HG03175 (cell line): ENCODE measurements around the gene ADAMTS14.

ENCODE experiments used
- ATAC-seq: cut with Tn5 transposase; IDR thresholded peaks from one replicate; pipeline ENCODE4 v1.9.1; 2021; ENCODE audit warnings: mild to moderate bottlenecking, moderate library complexity; ENCODE audit not compliant: unreplicated experiment

ADAMTS14 gene

DNA sequence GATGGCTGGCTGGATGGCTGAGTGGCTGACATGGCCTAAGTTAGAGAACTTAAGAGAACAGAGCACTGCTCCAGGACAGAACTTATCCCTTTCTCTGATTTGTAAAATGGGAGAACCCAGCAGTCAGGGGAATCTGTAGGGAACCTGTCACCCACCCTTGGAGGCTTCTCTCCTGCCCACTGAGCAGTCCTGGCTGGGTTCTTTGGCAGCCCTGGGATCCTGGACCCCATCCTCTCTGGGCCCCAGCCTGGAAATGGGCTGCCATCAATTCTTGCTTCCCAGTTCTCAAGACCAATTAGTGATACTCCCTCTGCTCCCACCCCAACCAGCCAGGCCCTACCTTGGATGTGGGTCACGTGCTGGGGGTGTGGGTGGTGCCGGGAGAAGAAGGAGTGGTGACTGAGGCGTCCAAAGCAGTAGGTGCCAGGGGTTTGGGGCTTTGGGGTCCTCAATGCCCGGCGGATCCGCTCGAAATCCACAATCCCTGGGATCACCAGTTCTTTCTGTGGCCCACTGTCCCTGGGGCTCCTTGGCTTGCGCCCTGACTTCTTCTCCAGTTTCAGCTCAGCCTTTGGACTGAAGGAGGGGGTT lies 109.2 kb downstream of the ADAMTS14 start:
- no peak for ATAC-seq

GRCh38 chr10:70782086-70782745 lies 109.9 kb downstream of the ADAMTS14 start:
- ATAC-seq, result no peak

DNA sequence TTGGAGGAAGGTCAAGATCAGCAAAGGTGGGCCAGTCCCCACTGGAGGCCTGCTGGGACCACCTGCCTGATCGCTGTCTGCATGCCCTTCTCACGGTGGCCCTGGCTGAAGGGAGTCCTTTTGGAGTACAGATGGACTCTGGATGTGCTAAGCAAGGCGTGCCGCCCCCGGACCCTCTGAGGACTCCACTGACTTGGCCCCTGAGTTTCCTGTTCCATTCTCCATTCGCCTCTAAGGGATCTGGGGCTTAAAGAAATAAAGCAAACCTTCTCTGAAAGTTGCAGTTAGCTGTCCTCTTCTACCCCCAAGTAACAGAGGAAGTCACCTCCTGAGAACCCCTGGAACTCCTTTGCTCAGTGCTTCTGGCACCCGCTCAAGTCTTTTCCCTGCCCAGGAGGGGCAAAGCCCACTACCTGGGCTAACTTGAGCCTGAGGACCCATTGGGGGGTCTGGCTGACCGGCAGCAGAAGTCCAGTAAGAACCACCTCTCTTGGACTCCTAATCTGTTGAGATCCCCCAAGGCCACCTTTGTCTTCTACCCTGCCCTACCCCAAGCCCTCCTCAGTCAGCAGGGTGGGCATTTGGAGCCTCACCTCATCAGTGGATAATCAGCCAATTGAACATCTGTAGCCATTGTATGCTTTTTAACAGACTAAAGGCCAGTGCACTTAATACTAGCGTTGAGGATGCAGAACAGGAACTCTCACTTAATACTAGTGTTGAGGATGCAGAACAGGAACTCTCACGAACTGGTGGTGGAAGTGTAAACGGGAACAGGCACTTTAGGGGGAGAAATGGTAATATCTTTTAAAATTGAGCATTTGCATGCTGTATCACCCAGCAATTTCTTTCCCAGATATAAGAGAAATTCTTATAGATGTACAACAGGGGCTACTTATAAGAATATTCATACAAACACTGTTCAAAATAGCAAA lies 110.7 kb downstream of the ADAMTS14 start:
- ATAC-seq, result no peak

DNA sequence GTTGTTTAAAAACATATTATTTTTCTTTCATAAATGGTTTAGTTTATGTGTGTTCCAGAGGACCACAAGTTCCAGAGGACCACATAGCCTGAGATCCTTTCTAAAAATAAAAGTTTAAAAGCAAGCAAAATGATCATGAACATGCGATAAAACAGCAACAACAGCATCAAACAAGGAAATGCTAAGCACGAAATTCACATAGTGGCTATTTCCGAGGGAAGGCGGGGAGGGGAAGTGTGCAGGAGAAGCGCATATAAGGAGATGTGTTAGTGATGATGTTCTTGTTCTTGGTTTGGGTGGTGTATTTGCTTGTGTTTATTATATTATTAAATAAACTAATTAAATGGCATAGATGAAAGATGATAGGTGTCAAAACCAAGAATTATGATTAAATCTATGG lies 111.7 kb downstream of the ADAMTS14 start:
- ATAC-seq, result no peak

GRCh38 chr10:70784471-70784870 lies 112.2 kb downstream of the ADAMTS14 start:
- ATAC-seq, result no peak

- ATAC-seq, result no peak
Measured at GRCh38 chr10:70785190-70785589, 112.9 kb downstream of the ADAMTS14 start, which contains the start of gene TBATA. TBATA (minus strand) TSS chr10:70785377; CDS start chr10:70783379, 1,998 bp downstream.

GRCh38 chr10:70786799-70787415 lies 114.6 kb downstream of the ADAMTS14 start:
- no peak for ATAC-seq

DNA sequence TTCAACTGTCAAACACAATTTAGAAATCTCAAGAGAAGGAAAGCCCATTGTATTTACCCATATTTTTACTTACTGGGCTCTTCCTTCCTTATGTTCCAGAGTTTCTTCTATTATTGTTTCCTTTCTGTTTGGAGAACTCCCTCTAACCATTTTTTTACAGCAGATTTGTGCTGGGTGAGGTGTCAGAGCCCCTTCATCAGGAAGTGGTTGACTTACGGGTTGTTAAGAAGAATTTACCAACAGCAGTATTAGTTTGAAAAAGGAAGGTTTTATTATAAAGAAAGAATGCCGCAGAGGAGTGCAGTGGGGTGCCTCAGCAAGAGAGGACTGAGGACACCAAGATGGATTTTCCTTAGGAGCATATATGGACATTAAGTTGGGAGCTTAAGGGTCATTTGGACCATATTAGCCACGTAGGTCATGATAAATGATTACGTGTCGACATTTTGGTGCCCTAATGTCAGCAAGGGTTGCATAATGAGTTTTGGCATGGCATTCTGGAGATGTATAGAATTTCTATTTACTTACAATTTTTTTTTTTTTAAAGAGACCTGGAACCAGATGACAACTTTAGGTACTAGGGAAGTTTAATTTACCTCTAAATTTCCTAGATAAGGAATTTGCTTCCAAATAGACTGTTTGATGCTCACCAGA lies 119.2 kb downstream of the ADAMTS14 start:
- ATAC-seq, result no peak

DNA sequence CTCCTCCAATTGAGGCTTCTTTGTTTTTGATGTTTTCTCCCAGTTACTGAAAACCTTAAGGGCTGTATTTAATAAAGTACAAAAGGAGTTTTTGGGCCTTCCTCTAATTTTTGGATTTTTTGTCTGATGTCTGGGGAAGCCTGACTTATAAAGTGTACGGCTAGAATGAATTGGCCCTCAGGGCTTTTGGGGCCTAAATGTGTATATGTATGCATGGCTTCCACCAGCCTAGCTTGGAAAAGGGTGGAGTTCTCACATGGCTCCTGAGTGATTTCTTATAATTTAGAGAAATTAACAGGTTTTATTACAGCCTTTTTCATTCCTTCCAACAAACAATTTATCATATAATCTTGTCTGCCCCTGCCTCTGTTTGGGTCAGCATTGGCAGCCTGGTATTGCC lies 123.3 kb downstream of the ADAMTS14 start:
- no peak for ATAC-seq

DNA sequence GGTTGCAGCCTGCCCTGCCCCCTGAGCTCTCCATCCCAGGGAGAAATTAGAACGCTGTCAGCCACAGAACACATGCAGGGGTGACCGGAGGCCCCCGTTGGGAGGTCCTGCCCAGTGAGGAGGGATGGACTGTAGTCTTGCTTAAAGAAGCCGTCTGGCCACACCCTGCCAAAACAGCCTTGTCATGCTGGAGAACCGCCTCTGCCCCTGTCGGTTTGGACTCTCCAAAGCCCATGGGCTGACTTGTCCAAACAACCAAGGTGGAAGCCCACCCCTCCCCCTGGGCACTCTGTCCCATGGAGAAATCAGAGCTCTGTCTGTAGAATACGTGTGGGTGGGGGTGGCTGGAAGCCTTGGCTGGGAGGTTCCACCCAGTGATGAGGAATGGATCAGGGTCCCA lies 125.5 kb downstream of the ADAMTS14 start:
- ATAC-seq, result no peak

- no peak for ATAC-seq
Measured at GRCh38 chr10:70799124-70799523, 126.8 kb downstream of the ADAMTS14 start.

DNA sequence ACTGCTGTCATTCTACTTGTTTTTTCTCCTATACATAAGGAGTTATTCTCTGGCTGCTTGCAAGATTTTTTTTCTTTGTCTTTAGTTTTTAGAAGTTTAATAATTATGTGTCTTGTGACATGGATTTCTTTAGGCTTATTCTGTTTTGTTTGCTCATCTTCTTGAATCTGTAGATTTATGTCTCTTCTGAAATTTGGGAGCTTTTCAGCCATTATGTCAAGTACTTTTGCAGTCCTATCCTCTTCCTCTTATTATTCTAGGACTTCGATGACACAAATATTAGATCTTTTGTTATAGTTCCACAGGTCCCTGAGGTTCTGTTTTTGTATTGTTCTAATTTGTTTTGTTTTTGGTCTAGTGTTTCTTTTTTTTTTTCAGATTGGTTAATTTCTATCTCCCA lies 129.5 kb downstream of the ADAMTS14 start:
- ATAC-seq, result no peak

DNA sequence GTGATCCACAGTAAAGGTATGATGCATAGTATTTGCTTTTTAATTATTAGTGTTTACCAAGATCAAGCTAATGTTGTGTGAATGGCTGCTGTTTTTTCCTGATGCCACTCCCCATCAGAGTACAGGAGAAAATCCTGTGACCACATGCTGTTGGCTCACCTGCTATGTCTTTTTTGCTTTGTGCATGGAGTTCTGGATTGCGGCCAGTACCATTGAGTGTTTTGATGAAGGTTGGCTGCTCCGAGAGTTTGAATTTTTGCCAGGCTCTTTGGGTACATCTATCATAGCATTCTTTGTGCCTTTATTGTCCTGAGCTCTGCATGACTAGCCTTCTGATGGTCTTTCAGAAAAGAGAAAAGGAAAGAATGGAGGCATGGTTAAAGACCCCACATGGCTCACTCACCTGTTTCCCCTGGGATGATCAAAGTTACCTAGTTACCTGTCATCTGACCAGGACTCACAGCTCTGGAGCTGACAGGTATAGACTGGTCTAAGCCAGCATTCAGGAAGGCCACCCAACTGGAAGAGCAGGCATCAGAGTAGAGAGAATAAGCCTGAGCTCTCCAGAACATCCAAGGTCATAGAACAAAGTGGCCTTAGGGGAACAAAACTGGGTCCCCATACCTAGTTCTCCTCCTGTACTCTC lies 131.6 kb downstream of the ADAMTS14 start:
- no peak for ATAC-seq

DNA sequence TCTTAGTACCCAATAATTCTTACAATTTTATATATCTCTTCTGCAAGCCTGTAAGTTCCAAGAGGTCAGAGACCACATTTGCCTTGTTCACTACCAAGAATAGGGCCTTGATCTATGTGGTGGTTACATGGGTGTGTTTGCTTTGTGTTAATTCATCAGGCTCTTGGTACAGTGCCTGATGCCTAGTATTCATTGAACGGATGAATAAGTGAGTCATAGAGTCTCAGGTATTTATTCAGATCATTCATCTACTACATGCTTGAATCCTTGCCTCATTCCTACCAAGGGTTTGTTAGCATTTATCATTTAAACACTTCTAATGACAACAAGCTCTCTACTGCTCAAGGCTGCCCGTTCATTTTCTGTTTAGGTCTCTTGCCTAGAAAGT lies 132.1 kb downstream of the ADAMTS14 start:
- ATAC-seq, result no peak

GRCh38 chr10:70805619-70806215 lies 133.4 kb downstream of the ADAMTS14 start:
- ATAC-seq, result no peak

DNA sequence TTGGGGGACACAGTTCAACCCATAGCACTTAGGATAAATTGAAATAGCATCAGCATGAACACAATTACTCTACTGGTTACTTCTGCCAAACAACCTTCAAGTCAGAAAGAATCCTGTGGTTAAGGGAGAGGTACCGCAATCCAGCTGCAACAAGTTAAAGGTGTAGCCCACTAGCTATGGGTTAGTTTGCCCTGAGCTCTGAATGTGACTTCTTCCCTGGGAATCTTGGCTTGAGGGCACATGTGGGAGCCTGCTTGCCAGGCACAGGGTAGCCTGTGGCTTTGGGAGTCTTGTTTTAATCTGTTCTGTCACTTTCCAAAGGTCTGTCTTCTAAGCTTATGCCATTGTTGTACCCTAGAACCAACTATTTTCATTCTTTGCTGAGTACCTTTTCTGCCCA lies 134.5 kb downstream of the ADAMTS14 start:
- no peak for ATAC-seq

GRCh38 chr10:70807556-70807955 lies 135.2 kb downstream of the ADAMTS14 start:
- ATAC-seq, result no peak

- no peak for ATAC-seq
Measured at GRCh38 chr10:70809011-70809611, 136.8 kb downstream of the ADAMTS14 start.

DNA sequence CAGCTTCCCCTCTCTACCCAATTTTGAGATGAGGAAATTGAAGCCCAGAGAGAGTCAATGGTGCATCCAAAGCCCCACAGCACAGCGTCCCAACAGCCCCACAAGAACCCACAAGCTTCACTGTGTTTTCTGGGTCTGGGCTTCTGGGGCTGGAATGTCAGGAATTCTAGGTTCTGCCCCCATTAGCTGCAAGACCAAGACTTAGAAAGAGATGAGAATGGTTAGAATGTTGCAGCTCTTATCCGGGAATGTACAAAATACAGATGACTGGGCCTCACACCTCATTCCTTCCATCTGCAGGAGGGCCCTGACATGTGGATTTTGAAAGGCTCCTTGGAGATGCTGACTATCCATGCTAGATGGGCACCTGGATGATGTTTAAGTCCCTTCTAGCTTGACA lies 137.4 kb downstream of the ADAMTS14 start:
- ATAC-seq, result no peak
